NCI-H1417 treated with DMSO at 0.1 percent for 48 hours (cell line): ENCODE measurements around the gene RYR3.

ENCODE experiments used
- DNase-seq: peaks from one replicate; lab custom pipeline; 2025; lab: John Stamatoyannopoulos, UW

Gene RYR3

GRCh38 chr15:33649217-33649933 lies 338.6 kb downstream of the RYR3 start:
- DNase-seq = no peak

DNA sequence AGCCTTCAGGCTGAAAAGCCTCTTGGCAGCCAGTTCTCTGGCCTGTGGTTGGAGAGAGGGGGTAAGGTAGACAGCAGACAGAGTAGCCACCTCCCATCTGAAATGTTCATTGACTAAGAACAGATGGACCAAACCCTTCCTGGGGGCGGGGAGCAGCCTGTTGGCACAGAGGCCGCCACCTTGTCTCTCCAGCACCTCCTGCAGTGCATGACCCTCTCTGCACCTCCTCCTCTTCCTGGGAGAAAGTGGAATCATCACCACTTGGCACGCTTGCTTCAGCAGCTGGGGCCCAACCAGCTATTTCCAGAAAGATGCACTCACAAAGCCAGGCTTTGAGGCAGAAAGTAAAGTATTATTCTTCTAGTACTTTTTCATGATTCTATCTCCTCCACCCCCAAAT lies 344.1 kb downstream of the RYR3 start:
- DNase-seq = no peak

GRCh38 chr15:33655488-33655887 lies 344.7 kb downstream of the RYR3 start:
- DNase-seq = no peak

- DNase-seq = no peak
Measured at GRCh38 chr15:33656168-33656567, 345.4 kb downstream of the RYR3 start.

DNA sequence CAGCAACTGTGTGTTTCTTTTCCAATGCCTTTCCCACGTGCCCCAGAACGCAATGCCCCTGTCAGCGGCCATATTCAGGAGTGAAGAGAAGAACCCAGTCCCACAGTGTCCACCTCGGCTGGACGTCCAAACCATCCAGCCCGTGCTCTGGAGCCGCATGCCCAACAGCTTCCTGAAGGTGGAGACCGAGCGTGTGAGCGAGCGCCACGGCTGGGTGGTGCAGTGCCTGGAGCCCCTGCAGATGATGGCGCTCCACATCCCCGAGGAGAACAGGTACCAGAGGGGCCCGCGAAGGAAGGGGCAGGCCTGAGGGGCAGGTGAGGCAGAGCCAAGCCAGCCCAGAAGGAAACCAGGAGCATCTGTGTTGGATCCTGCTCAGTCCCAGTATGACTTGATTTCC lies 349.4 kb downstream of the RYR3 start:
- DNase-seq = no peak

GRCh38 chr15:33662014-33662413 lies 351.2 kb downstream of the RYR3 start:
- DNase-seq = no peak

DNA sequence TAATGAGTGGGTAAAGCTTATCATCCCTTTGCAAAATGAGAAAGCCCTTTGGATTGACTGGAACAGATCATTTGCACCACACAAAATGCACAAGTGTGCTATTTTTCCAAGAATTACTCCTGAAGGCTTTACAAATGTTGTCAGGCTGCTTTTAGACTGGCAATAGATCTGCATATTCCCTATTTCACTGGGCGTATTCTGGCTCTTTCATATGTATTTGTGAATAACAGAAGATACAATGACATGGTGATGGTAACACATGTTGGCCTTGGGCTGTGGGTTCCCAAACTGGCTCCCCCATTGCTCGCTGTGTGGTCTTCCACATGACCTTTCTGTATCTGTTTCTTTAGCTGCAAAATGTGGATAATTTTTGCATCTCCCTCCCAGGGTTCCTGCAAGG lies 354.2 kb downstream of the RYR3 start:
- DNase-seq = no peak

DNA sequence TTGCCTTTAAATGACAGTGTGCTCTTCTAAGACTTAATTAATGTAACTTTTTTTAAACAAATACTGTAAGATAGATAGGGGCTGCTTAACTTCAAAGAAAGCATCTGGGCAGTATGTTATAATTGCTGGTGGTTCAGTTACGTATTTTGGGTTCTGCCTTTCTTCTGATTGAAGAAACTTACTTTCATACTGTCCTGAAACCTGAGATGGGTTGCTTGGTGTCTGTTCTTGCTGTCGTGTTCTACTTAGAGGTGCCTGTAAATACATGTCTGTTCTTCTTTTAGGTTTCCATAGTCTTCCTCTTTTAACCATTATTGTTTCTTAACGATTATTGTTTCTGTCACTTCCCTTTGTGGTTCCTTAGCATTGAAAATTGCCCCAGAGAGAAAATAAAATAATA lies 359.8 kb downstream of the RYR3 start:
- no peak for DNase-seq

DNA sequence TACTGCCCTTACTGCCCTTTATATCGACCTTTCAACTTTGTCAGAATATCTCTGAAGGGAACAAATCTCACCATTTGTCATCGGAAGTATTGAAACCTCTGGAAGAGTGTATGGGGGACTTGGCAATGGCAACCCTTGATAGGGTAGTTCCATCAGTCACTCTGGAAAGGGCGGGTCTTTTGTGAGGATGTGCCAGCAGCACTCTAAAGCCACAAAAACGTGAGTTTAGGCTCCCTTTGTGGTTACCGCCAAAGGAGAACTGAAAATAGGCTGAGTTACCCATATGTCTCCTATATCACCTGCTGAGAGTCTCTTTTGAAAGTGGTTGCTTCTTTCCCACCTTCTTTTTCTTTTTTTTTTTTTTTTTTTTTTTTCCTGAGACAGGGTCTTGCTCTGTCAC lies 360.7 kb downstream of the RYR3 start:
- no peak for DNase-seq

GRCh38 chr15:33675246-33675645 lies 364.5 kb downstream of the RYR3 start:
- no peak for DNase-seq

DNA sequence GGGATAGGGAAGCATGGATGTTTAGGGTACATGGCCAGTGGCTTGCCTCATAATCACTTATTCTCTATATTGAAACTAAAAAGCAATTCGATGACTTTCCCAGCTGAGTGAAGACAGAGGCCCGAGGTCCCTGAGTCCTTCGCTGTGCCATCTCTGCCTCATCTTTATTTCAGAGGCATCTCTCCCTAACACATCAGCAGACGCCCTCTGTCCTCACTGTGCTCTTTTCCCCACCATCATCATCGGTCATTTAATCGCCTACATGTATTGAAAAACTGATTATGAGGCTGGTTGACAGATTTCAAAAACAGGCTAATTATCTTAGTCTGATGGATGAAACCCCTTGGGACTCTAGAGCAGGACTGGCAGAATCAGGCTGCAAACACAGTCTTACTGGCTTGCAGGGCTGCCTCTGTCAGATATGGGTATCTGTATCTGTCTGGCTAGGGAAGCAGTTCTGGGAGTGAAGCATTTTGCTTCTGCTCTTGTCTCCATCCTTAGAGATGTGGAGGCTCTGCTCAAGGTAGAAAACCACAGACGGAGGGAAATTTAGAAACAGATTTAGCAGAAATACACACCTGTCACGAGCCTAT lies 366.6 kb downstream of the RYR3 start:
- DNase-seq = no peak

- DNase-seq = no peak
Measured at GRCh38 chr15:33678176-33678575, 367.4 kb downstream of the RYR3 start.

GRCh38 chr15:33678602-33679001 lies 367.8 kb downstream of the RYR3 start:
- no peak for DNase-seq

DNA sequence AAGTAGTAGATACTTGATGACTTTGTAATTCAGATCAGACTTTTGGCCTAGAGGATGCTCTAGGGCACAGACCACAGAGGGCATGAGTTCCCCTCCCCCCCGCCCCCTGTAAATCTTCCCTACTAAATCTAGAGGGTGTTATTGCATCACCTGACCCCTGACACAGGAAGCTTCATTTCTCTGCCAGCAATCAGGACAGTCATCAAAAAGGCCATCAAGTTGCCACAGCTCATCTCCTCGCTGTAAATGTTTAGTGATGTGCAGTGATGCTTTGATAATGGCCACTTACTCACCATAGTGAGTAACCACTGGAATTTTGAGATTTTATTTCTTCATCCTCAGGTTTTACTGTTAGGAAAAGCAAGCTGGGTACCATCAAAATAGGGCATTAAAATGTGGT lies 368.3 kb downstream of the RYR3 start:
- no peak for DNase-seq

DNA sequence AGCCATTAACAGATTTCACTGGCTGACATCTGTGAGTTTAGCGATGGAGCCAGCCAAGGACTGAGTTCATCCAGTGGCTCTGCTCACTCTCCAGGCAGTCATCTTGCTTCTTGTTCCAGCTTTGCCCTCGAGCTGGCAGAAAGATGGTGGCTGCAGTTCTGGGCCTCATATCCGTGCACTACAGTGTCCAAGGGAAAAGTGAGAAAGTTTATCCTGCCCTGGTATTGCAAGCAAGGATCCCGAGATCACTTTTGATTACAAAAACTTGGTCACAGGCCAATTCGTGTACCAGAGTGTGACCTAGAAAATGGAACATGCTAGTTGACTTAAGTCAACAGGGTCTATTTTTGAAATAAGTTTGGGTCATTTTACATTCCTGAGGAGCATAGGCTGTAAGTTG lies 369.6 kb downstream of the RYR3 start:
- DNase-seq = no peak

DNA sequence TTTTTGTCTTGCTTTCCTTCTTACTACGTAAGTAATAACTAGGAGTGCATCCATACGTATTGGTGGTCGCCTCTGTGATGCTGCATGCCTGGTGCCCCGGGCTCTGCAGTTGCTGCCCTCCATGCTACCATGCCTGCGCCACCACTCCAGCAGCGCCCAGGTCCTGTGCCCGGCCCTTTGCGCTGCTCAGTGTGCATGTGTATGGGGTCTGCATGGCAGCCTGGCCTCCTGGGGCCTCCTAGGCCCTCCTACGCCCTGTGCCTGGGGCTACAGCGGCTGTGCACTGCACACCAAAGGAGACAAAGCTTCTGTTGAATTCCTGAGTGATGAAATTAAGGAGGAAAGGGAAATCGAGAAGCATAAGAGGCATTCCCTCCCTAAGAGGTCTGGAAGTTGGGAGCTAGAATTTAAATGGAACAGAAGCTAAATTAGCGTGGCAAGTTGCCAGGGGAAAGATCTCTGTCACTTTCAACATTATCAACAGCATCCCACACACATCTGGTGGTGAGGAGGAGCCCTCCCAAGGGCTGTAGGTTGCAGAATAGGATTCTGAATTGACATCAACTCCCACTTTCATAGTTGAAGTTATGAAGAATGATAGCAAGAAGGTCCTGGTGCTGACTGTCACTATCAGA lies 382.5 kb downstream of the RYR3 start:
- DNase-seq = no peak

DNA sequence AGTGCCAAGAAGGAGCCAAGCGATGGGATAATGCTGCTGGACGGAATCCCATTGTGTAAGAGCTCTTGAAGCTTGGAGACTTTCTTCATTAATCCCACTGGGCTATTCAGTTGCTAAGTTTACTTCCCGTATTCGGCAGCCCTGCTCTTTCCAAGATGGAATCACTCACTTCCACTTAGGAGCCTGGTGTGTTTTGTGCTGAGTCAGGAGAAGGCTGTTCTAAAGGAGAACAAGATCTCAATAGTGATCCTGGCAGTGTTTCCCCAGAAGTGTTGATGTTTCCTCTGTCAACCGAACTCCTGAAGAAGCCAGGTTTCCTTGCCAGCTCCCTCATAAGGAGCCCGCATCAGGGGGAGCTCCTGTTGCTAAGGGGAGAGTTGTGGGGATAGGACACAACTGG lies 387.4 kb downstream of the RYR3 start:
- no peak for DNase-seq

GRCh38 chr15:33699145-33699544 lies 388.4 kb downstream of the RYR3 start:
- no peak for DNase-seq

- DNase-seq = no peak
Measured at GRCh38 chr15:33699691-33700447, 389.1 kb downstream of the RYR3 start.

DNA sequence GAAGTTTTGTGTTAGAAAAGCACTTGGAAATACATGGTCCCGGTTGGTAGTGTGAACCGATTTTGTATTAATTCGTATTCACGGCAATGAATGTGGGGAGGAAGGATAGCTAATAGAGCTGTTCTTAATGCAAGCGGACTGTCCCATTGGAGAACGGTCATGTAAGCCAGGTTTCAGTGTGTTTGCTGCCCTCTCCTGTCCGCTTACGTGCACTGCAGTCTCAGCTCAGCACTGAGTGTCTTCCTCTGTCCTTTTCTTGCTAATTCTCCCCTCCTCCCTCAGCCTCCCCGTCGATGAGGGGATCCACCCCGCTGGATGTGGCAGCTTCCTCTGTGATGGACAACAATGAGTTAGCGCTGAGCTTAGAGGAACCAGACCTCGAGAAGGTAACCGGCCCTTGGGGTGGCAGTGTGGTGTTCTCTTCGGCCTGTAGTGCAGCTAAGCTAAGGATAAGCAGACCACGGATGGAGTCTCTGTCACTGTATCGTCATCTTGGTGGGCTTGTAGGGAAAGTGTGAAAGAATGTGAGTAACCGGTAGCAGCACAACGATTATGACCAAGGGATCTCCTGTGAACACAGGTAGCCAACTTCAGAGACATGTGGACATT lies 390.0 kb downstream of the RYR3 start:
- peak; percentile 14 for DNase-seq

DNA sequence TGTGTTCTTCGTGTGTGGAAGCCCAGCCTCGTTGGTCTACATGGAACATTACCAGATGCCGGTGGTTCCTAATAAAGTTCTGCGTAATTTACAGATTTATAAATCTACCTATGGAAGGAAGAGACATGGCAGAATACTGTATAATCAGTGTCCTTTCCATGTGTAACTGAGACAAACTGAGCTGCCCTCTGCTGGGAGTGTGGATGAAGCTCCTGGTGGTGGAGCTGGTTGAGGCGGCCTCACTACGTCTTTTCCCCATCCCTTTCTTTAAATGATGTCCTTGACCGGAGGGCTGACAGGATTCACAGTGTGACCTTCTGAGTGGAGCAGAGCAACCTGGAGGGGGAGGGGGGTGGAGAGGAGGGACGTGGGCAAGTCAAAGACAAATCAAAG lies 390.5 kb downstream of the RYR3 start:
- DNase-seq = no peak

DNA sequence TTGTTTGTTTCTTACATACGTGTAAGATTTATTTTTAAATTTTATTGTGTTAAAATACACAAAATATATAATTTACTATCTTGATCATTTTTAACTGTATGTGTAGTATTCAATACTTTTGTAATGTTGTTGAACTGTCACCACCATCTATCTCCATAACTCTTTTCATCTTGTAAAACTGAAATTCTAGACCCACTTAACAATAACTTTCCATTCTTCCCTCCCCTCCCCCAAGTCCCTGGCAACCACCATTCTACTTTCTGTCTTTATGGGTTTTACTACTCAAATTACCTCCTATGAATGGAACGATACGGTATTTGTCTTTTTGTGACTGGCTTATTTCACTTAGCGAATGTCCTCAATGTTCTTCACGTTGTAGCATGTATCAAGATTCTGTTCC lies 395.4 kb downstream of the RYR3 start:
- DNase-seq = no peak

- DNase-seq = no peak
Measured at GRCh38 chr15:33710748-33711147, 400.0 kb downstream of the RYR3 start.
